ENCODE measurements around the gene ZFP57.

The ZFP57 gene

DNA sequence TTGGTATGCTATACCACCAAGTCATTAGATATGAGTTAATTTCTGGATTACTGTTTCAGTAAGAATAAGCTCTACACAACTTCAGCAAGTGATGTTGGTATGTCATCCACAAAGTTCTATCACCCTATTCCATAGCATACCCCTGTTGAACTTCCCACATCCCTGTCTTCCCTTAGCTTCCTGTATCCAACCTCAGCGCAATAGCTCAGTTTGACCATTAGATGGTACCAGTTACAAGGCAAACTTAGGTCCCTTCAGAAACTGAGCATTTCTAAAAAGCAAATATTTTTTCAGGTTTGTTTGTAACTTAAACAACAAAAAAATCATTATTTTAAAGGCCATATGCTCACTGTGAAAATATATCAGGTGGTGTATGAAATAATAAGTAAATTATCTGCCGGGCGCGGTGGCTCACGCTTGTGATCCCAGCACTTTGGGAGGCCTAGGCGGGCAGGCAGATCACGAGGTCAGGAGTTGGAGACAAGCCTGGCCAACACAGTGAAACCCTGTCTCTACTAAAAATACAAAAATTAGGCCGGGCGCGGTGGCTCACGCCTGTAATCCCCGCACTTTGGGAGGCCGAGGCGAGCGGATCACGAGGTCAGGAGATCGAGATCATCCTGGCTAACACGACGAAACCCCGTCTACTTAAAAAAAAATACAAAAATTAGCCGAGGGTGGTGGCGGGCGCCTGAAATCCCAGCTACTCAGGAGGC lies 32.9 kb downstream of the ZFP57 start:
- DNase-seq (ENCODE audit: extremely low read depth, low read depth) = peak; percentile 17
- TF ChIP-seq CTCF (IDR thresholded peaks at IDR 0.05; ENCODE audit: low read depth, low read length, missing control alignments) = peak; percentile 50
- H3K4me3 ChIP-seq (replicated peaks; ENCODE audit: low read depth, low read length) = no peak overlapping the region

DNA sequence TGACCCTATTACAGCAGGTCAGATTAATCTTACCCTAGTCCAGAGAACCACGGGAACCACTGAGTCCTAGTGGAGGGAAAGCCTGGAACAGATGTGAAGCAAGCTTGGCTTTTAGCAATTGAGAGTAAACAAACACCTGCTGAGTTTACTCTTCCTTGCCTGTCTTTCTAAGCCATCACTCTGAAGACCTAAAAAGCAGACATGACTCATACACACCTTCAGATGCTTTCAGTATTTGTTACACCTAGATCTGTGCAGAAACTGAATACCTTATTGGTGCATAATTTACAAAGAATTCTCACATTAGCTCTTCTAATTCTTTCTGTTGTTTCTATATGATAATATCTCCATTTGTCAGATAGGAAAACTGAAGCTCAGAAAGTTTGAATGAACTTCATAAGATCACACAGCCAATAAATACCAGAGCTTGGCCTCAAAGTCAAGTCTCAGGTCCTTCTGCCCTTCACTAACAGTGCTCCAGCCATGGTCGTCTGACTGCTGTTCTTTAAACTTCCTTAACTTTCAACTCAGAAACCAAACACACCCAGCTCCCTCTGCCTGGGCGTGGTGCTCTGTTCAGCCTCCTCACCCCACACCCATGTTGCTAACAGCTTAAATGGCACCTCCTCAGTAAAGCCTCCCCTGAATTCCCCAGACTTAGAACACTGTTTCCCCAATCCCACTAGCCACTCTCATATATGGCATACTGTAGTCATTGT lies 39.4 kb downstream of the ZFP57 start:
- no peak overlapping the region for H3K4me3 ChIP-seq (replicated peaks; ENCODE audit: low read depth, low read length)
- DNase-seq (ENCODE audit: extremely low read depth, low read depth) = no peak
- no peak for TF ChIP-seq CTCF (IDR thresholded peaks at IDR 0.05; ENCODE audit: low read depth, low read length, missing control alignments)

GRCh38 chr6:29637247-29637646 lies 43.7 kb downstream of the ZFP57 start:
- no peak overlapping the region for H3K4me3 ChIP-seq (replicated peaks; ENCODE audit: low read depth, low read length)
- DNase-seq (ENCODE audit: extremely low read depth, low read depth) = no peak
- TF ChIP-seq CTCF (IDR thresholded peaks at IDR 0.05; ENCODE audit: low read depth, low read length, missing control alignments) = no peak

DNA sequence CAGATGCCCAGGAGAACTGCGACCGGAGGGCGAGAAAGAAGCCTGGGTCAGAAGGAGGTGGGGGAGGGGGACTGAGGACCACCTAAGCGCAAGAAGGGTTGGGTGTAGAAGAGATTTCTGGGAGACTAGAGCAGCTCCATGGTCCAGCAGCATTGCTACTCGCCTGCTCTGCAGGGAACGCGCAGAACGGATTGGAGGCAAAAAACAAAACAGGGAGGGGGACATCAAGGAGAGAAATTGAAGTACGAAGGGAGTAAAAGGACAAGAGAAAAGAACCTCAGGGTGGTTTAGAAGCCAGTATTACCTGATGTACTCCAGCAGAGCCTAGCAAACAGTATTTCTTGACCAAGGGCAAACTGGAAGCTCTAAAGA lies 47.4 kb downstream of the ZFP57 start:
- no peak for TF ChIP-seq CTCF (IDR thresholded peaks at IDR 0.05; ENCODE audit: low read depth, low read length, missing control alignments)
- H3K4me3 ChIP-seq (replicated peaks; ENCODE audit: low read depth, low read length) = peak overlapping the region; percentile 61
- DNase-seq (ENCODE audit: extremely low read depth, low read depth) = no peak

GRCh38 chr6:29632789-29633533 lies 48.0 kb downstream of the ZFP57 start, which contains the start of gene GABBR1:
TSS of gene GABBR1 (minus strand) at chr6:29633183. CDS start at chr6:29632385, 798 bp downstream.
- peak; percentile 19 for DNase-seq (ENCODE audit: extremely low read depth, low read depth)
- TF ChIP-seq CTCF (IDR thresholded peaks at IDR 0.05; ENCODE audit: low read depth, low read length, missing control alignments) = no peak
- H3K4me3 ChIP-seq (replicated peaks; ENCODE audit: low read depth, low read length) = peak within 1 kb of the TSS; percentile 61

DNA sequence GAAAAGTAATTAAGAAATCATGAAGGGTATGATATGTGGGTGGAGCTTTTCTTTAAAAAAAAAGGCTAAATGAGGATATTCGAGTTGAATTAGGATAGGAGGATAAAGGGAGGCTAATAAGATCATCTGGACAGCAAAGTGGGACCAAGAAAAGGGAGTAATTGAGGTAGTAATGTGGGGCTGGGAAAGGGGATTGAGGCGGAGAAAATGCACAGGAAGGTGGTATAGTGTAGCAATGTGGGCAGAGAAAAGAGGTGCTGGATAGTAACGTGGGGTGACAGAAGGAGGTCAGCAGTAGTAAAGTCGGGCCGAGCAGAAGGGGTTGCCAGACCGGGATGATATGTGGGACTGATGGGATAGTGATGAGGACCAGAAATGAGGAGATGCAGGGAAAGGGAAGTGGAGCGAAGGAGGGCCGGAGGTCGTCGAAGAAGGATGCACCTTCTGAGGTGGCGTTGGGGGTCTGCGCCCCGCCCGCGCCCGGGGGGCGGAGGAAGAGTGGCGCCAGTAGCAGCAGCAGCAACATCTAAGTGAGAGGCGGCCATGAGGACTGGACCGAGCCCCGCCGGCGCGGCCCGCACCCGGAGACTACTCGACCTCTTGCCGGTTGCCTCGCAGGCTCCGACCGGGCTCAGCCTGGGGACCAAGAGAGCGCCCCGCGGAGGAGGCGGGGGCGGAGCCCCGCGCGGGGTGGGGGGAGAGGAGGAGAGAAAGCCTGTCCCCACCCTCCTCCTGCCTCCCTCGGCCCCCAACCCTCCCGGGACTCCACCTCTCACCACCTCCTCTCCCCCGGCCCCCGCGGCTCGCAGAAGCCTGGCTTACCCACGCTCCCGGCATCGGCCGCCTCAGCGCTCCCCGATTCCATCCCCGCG lies 48.9 kb downstream of the ZFP57 start:
- no peak for DNase-seq (ENCODE audit: extremely low read depth, low read depth)
- peak overlapping the region; percentile 61 for H3K4me3 ChIP-seq (replicated peaks; ENCODE audit: low read depth, low read length)
- TF ChIP-seq CTCF (IDR thresholded peaks at IDR 0.05; ENCODE audit: low read depth, low read length, missing control alignments) = no peak
